ENCODE measurements around the gene CPNE1. TPM values are rescaled to one million over a fixed set of nuclear protein-coding genes. Genes with fewer than 3 reads are reported as not detected.

CPNE1 gene
- total RNA-seq, 1 donor from 2014 or later, result 317 TPM

- no peaks in the 10 kb centered on the region for H3K27me3 Mint-ChIP-seq
- DNase-seq, result no peak
- peaks cover 6% of the 10 kb centered on the region for H3K4me1 Mint-ChIP-seq
- intact Hi-C loops (cut with micrococcal nuclease), result no loop called here
- no peak overlapping the region for H3K4me3 Mint-ChIP-seq
- H3K9me3 Mint-ChIP-seq, result no peaks in the 10 kb centered on the region
- H3K36me3 Mint-ChIP-seq (ENCODE audit: low read depth), result peaks cover 53% of the 10 kb centered on the region
- no peak overlapping the region for H3K27ac Mint-ChIP-seq
Observed at GRCh38 chr20:35630636-35631035, 34.1 kb downstream of the CPNE1 start.

- Mint-ChIP-seq H3K4me3 (no peak overlapping the region), H3K36me3 (ENCODE audit: low read depth) (peaks cover 56% of the 10 kb centered on the region), H3K27me3 (no peaks in the 10 kb centered on the region), H3K27ac (no peak overlapping the region), H3K9me3 (no peaks in the 10 kb centered on the region), H3K4me1 (peaks cover 2% of the 10 kb centered on the region)
- no peak for DNase-seq
- intact Hi-C loops (cut with micrococcal nuclease), result no loop called here
Observed at GRCh38 chr20:35629427-35630145, 35.1 kb downstream of the CPNE1 start.

- peaks cover 2% of the 10 kb centered on the region for H3K4me1 Mint-ChIP-seq
- H3K9me3 Mint-ChIP-seq, result no peaks in the 10 kb centered on the region
- no peak overlapping the region for H3K27ac Mint-ChIP-seq
- no peak overlapping the region for H3K4me3 Mint-ChIP-seq
- no peaks in the 10 kb centered on the region for H3K27me3 Mint-ChIP-seq
- H3K36me3 Mint-ChIP-seq (ENCODE audit: low read depth), result peaks cover 55% of the 10 kb centered on the region
- no peak for DNase-seq
- intact Hi-C loops (cut with micrococcal nuclease), result no loop called here
Observed at GRCh38 chr20:35627121-35627520, 37.6 kb downstream of the CPNE1 start.

- intact Hi-C loops (cut with micrococcal nuclease), result no loop called here
- H3K27me3 Mint-ChIP-seq, result no peaks in the 10 kb centered on the region
- peaks cover 2% of the 10 kb centered on the region for H3K4me1 Mint-ChIP-seq
- peak overlapping the region; percentile 20 for H3K27ac Mint-ChIP-seq
- H3K4me3 Mint-ChIP-seq, result no peak overlapping the region
- DNase-seq, result no peak
- H3K36me3 Mint-ChIP-seq (ENCODE audit: low read depth), result peaks cover 55% of the 10 kb centered on the region
- no peaks in the 10 kb centered on the region for H3K9me3 Mint-ChIP-seq
Observed at GRCh38 chr20:35626386-35627001, 38.2 kb downstream of the CPNE1 start.

GRCh38 chr20:35625584-35626385 is 38.9 kb downstream of the CPNE1 start:
- intact Hi-C loops (cut with micrococcal nuclease), result no loop called here
- H3K4me1 Mint-ChIP-seq, result peaks cover 4% of the 10 kb centered on the region
- H3K27me3 Mint-ChIP-seq, result no peaks in the 10 kb centered on the region
- no peaks in the 10 kb centered on the region for H3K9me3 Mint-ChIP-seq
- H3K27ac Mint-ChIP-seq, result peak overlapping the region; percentile 81
- H3K36me3 Mint-ChIP-seq (ENCODE audit: low read depth), result peaks cover 53% of the 10 kb centered on the region
- H3K4me3 Mint-ChIP-seq, result no peak overlapping the region
- DNase-seq, result no peak

- intact Hi-C loops (cut with micrococcal nuclease), result no loop called here
- Mint-ChIP-seq H3K27ac (no peak overlapping the region), H3K27me3 (no peaks in the 10 kb centered on the region), H3K4me1 (peaks cover 29% of the 10 kb centered on the region), H3K9me3 (no peaks in the 10 kb centered on the region), H3K36me3 (ENCODE audit: low read depth) (peaks cover 31% of the 10 kb centered on the region), H3K4me3 (no peak overlapping the region)
- DNase-seq, result no peak
Observed at GRCh38 chr20:35621560-35621946, 43.1 kb downstream of the CPNE1 start.

- H3K4me3 Mint-ChIP-seq, result no peak overlapping the region
- intact Hi-C loops (cut with micrococcal nuclease), result no loop called here
- H3K27me3 Mint-ChIP-seq, result no peaks in the 10 kb centered on the region
- H3K9me3 Mint-ChIP-seq, result no peaks in the 10 kb centered on the region
- H3K27ac Mint-ChIP-seq, result no peak overlapping the region
- H3K4me1 Mint-ChIP-seq, result peaks cover 29% of the 10 kb centered on the region
- no peak for DNase-seq
- peaks cover 26% of the 10 kb centered on the region for H3K36me3 Mint-ChIP-seq (ENCODE audit: low read depth)
Observed at GRCh38 chr20:35620818-35621559, 43.7 kb downstream of the CPNE1 start.

- Mint-ChIP-seq H3K36me3 (ENCODE audit: low read depth) (peaks cover 15% of the 10 kb centered on the region), H3K4me3 (peak overlapping the region; percentile 92), H3K4me1 (peaks cover 30% of the 10 kb centered on the region), H3K27me3 (no peaks in the 10 kb centered on the region), H3K27ac (peak overlapping the region; percentile 94), H3K9me3 (no peaks in the 10 kb centered on the region)
- DNase-seq, result peak; percentile 93
- intact Hi-C loops (cut with micrococcal nuclease), result loop anchor here (1.0 to 10.0 kb wide), 6 partner anchors 18 to 845 kb away; partner anchors contain the start of gene PHF20
Observed at GRCh38 chr20:35619196-35620095, 45.3 kb downstream of the CPNE1 start.

- Mint-ChIP-seq H3K27ac (peak overlapping the region; percentile 95), H3K9me3 (no peaks in the 10 kb centered on the region), H3K27me3 (peaks cover 4% of the 10 kb centered on the region), H3K4me1 (peaks cover 30% of the 10 kb centered on the region), H3K4me3 (peak overlapping the region; percentile 92), H3K36me3 (ENCODE audit: low read depth) (peaks cover 15% of the 10 kb centered on the region)
- DNase-seq, result peak; percentile 79
- intact Hi-C loops (cut with micrococcal nuclease), result loop anchor here (1.0 to 10.0 kb wide), 6 partner anchors 17 to 846 kb away; partner anchors contain the start of gene PHF20
Observed at GRCh38 chr20:35618263-35619131, 46.2 kb downstream of the CPNE1 start.

GRCh38 chr20:35617397-35618262 is 47.1 kb downstream of the CPNE1 start:
- peaks cover 4% of the 10 kb centered on the region for H3K27me3 Mint-ChIP-seq
- peaks cover 30% of the 10 kb centered on the region for H3K4me1 Mint-ChIP-seq
- intact Hi-C loops (cut with micrococcal nuclease), result loop anchor here (2.0 to 10.0 kb wide), 4 partner anchors 155 to 847 kb away; partner anchors contain the start of genes CEP250 and PHF20

More at GRCh38 chr20:35617397-35618262, 47.1 kb downstream of the CPNE1 start:
- peak overlapping the region; percentile 95 for H3K27ac Mint-ChIP-seq
- no peaks in the 10 kb centered on the region for H3K9me3 Mint-ChIP-seq
- peaks cover 12% of the 10 kb centered on the region for H3K36me3 Mint-ChIP-seq (ENCODE audit: low read depth)
- H3K4me3 Mint-ChIP-seq, result peak overlapping the region; percentile 92
- DNase-seq, result peak; percentile 83
